Measurements from ENCODE around the gene ZNF391.
"Not testable (repeated sequence)": the region's sequence is repeated elsewhere in the genome, so short reads cannot be mapped to it uniquely, and the experiment has no call there.

The ZNF391 gene

GRCh38 chr6:27415898-27416297 is 27.3 kb downstream of the ZNF391 start:
- no peak overlapping the region for H3K27ac ChIP-seq
- H3K4me3 ChIP-seq = no peak overlapping the region

GRCh38 chr6:27419363-27419762 is 30.8 kb downstream of the ZNF391 start:
- no peak overlapping the region for H3K27ac ChIP-seq
- no peak overlapping the region for H3K4me3 ChIP-seq

GRCh38 chr6:27422651-27423332 is 34.2 kb downstream of the ZNF391 start:
- Histone ChIP-seq H3K4me3 (no peak overlapping the region), H3K27ac (no peak overlapping the region)

- H3K4me3 ChIP-seq, H3K27ac ChIP-seq: not testable (repeated sequence)
Measured at GRCh38 chr6:27424851-27425250, 36.3 kb downstream of the ZNF391 start.

- Histone ChIP-seq H3K27ac (no peak overlapping the region), H3K4me3 (no peak overlapping the region)
Measured at GRCh38 chr6:27426045-27426620, 37.6 kb downstream of the ZNF391 start.

GRCh38 chr6:27428502-27428901 is 39.9 kb downstream of the ZNF391 start:
- no peak overlapping the region for H3K27ac ChIP-seq
- H3K4me3 ChIP-seq = no peak overlapping the region

- Histone ChIP-seq H3K4me3 (no peak overlapping the region), H3K27ac (no peak overlapping the region)
Measured at GRCh38 chr6:27428966-27429365, 40.4 kb downstream of the ZNF391 start.

- Histone ChIP-seq H3K27ac (no peak overlapping the region), H3K4me3 (no peak overlapping the region)
Measured at GRCh38 chr6:27433714-27434113, 45.2 kb downstream of the ZNF391 start.

- no peak overlapping the region for H3K4me3 ChIP-seq
- H3K27ac ChIP-seq = no peak overlapping the region
Measured at GRCh38 chr6:27439371-27439770, 50.8 kb downstream of the ZNF391 start.

- no peak overlapping the region for H3K27ac ChIP-seq
Measured at GRCh38 chr6:27441001-27441400, 52.4 kb downstream of the ZNF391 start.

GRCh38 chr6:27442932-27443331 is 54.4 kb downstream of the ZNF391 start:
- no peak overlapping the region for H3K4me3 ChIP-seq
- no peak overlapping the region for H3K27ac ChIP-seq

More at GRCh38 chr6:27441001-27441400, 52.4 kb downstream of the ZNF391 start:
- H3K4me3 ChIP-seq = no peak overlapping the region

GRCh38 chr6:27448456-27448855 is 59.9 kb downstream of the ZNF391 start:
- no peak overlapping the region for H3K27ac ChIP-seq
- H3K4me3 ChIP-seq = no peak overlapping the region

- Histone ChIP-seq H3K27ac (no peak overlapping the region), H3K4me3 (no peak overlapping the region)
Measured at GRCh38 chr6:27451660-27452390, 63.3 kb downstream of the ZNF391 start.

GRCh38 chr6:27452496-27452897 is 63.9 kb downstream of the ZNF391 start:
- Histone ChIP-seq H3K27ac (no peak overlapping the region), H3K4me3 (no peak overlapping the region)
